Pancreas (tissue), 10 donors: ENCODE measurements around the gene TMCC1. TPM values are rescaled to one million over a fixed set of nuclear protein-coding genes. Genes with fewer than 3 reads are reported as not detected.

Experiments used
- ATAC-seq, 4 donors: fragments of 200-7000 bp; cut with Tn5 transposase; one replicate each; pipeline versions ENCODE4 v1.8.0 to v1.9.1; 2020; ENCODE audit warnings: mild to moderate bottlenecking in 4 of 4, moderate library complexity in 4 of 4
- DNase-seq, 6 donors: peaks; one replicate each; pipeline ENCODE4 v3.0.0-alpha.2; 2020
- FAIRE-seq: peaks from 2 replicates; lab custom pipeline; 2012; peaks lifted over from hg19 to GRCh38; lab: Jason Lieb, UNC
- H3K27ac ChIP-seq, 4 donors: fragments of 200-600 bp; sonication (generic); 1 replicate in 3 of 4; 2 replicates in 1 of 4; pipeline versions ENCODE4 v1.5.0 to v1.8.0; 2020
- H3K27me3 ChIP-seq, 4 donors: fragments of 200-600 bp; one replicate each; pipeline ENCODE4 v1.8.0; 2021
- H3K36me3 ChIP-seq, 3 donors: fragments of 200-600 bp; sonication (generic) in 1 of 3; one replicate each; pipeline versions ENCODE4 v1.5.0 to v1.8.0; 2020 to 2021
- H3K4me1 ChIP-seq, 3 donors: fragments of 200-600 bp; one replicate each; pipeline ENCODE4 v1.8.0; 2021
- H3K4me3 ChIP-seq, 4 donors: fragments of 200-600 bp; sonication (generic) in 2 of 4; one replicate each; pipeline versions ENCODE4 v1.5.0 to v1.8.0; 2020 to 2021
- H3K9me3 ChIP-seq, 4 donors: fragments of 200-600 bp; one replicate each; pipeline ENCODE4 v1.8.0; 2021
- WGBS, 2 donors: extraction: QIAGEN DNeasy Blood & Tissue Kit; methylation state at CpG; one replicate each; pipeline ENCODE4 v1.1.7; 2013; 5-methylcytosine and 5-hydroxymethylcytosine counted together
- intact Hi-C, 3 donors: fragments of 100-400 bp; cut with DNase I; formaldehyde crosslinking; loops; one replicate each; pipeline versions ENCODE4 v1.11.1 to v1.14.2; 2022
- polyA plus RNA-seq, 2 donors: library from polyadenylated mRNA; stranded (reverse); fragments of 200-250 nt; gene quantifications; one replicate each; pipeline ENCODE4 v1.2.3, GENCODE V29; 2013
- total RNA-seq, 6 donors: library from RNA; stranded (reverse); fragmentation: NEBNext Ultra II Directional in 4 of 6; extraction: Animal tissue kit (Norgen Biotek cat#: 25700) in 4 of 6; gene quantifications; one replicate each; pipeline versions ENCODE4 v1.2.1 to v1.2.4, GENCODE V29; 2021 to 2023
- TF ChIP-seq, protein P1 (sequence below), 4 donors: fragments of 200-600 bp; sonication (generic) in 3 of 4; IDR thresholded peaks; one replicate each; pipeline versions ENCODE4 v1.5.0 to v1.8.0; 2021; ENCODE audit warnings: antibody characterized with exemption in 4 of 4
- donor health status: healthy with polysubstance abuse.
- donor health status: DM: no; HTN: no; CAD: no; lungs with moderate emphysema.
- donor health status: DM: no; HTN: no; CAD: no.
- donor health status: control.
- donor health status: control.
- donor health status: Bipolar disorder and iron deficiency.
- donor health status: DM: yes; HTN: yes; CAD: no.
- donor health status: DM: no; HTN: no; CAD: no.
- donor health status: DM: no; HTN: no; CAD: no.
- donor health status: DM: yes; HTN: yes; CAD: no.

TMCC1 gene
- total and polyA plus RNA-seq, 8 donors = 5.6 to 27.5 (median 16.9) TPM

DNA sequence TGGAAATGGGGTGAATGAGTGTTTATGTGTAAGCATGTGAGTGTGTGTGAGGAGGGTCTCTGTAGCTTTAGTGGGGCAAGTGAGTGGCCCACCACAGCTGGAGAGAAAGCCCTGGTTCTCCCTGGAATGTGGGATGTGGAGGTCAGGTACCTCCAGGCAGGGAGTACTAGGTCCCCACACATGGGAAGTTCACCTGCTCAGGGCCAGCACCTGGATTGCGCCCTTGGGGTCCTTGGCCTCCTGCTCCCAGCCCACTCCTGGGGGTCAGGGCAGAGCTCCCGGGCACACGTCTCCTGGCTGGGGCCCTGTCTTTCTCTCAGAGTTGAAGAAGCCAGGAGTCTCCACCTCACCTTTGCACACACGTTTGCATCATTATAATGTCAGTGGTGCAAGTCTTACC, 40.0 kb upstream of the TMCC1 start:
- Histone ChIP-seq H3K36me3 (no peaks in the 10 kb centered on the region), H3K9me3 (no peaks in the 10 kb centered on the region), H3K4me3 (no peak overlapping the region), H3K4me1 (no peaks in the 10 kb centered on the region), H3K27me3 (no peaks in the 10 kb centered on the region), H3K27ac (no peak overlapping the region)
- intact Hi-C loops = loop anchor here in 2 of 3 donors (10.0 kb wide), 1 partner anchor 299 kb away; no protein-coding TSS in a partner anchor
- no peak for ATAC-seq
- TF ChIP-seq, protein P1, sequence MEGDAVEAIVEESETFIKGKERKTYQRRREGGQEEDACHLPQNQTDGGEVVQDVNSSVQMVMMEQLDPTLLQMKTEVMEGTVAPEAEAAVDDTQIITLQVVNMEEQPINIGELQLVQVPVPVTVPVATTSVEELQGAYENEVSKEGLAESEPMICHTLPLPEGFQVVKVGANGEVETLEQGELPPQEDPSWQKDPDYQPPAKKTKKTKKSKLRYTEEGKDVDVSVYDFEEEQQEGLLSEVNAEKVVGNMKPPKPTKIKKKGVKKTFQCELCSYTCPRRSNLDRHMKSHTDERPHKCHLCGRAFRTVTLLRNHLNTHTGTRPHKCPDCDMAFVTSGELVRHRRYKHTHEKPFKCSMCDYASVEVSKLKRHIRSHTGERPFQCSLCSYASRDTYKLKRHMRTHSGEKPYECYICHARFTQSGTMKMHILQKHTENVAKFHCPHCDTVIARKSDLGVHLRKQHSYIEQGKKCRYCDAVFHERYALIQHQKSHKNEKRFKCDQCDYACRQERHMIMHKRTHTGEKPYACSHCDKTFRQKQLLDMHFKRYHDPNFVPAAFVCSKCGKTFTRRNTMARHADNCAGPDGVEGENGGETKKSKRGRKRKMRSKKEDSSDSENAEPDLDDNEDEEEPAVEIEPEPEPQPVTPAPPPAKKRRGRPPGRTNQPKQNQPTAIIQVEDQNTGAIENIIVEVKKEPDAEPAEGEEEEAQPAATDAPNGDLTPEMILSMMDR (IDR thresholded peaks at IDR 0.05) = no peak
- DNase-seq = no peak
- no peak for FAIRE-seq
- WGBS, 2 donors = 68 to 82% methylated on average over 4 of the region's 4 CpGs

DNA sequence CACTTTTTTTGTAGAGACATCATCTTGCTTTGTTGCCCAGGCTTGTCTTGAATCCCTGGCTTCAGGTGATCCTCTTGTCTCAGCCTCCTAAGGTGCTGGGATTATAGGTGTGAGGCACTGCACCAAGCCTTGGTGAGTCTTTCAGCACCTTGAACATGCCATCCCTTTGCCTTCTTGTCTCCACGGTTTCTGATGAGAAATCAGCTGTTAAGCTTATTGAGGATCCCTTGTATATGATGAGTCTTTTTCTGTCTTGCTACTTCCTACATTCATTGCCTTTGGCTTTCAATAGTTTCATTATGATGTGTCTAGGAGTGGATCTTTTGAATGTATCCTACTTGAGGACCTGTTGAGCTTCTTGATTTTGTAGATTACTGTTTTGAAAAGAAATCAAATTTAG, 35.9 kb upstream of the TMCC1 start:
- intact Hi-C loops = loop anchor here in 1 of 3 donors (10.0 kb wide), 1 partner anchor 445 kb away; no protein-coding TSS in a partner anchor
- FAIRE-seq (no peak), DNase-seq (no peak), ATAC-seq (no peak)
- no peak overlapping the region for H3K4me3 ChIP-seq
- H3K27me3 ChIP-seq = no peaks in the 10 kb centered on the region
- H3K27ac ChIP-seq = no peak overlapping the region
- WGBS, 2 donors = 59 to 83% methylated on average over 1 of the region's 1 CpG
- TF ChIP-seq, protein P1 (IDR thresholded peaks at IDR 0.05) = no peak
- no peaks in the 10 kb centered on the region for H3K9me3 ChIP-seq
- H3K4me1 ChIP-seq = no peaks in the 10 kb centered on the region
- no peaks in the 10 kb centered on the region for H3K36me3 ChIP-seq

DNA sequence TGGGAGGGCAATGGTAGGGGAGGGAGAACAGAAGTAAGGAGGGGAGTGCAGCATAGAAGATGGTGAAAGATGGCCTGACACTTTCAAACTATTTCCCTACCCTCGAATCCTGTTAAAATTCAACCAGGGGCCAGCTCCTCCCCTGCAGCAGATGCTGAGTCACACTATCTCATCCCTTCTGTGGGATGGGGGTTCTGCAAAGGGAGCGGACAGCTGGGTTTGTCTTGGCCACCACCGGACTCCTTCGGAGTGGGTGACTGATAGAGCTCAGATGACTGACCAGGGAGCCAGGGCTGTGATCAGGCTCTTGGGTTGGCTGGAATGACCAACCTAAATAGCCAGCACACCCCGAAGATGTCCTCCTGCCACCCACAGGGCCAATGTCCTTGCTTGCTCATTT, 33.6 kb upstream of the TMCC1 start:
- no peaks in the 10 kb centered on the region for H3K4me1 ChIP-seq
- TF ChIP-seq, protein P1 (IDR thresholded peaks at IDR 0.05) = no peak
- no peak for DNase-seq
- no peaks in the 10 kb centered on the region for H3K9me3 ChIP-seq
- no peak for FAIRE-seq
- no peak overlapping the region for H3K27ac ChIP-seq
- H3K27me3 ChIP-seq = no peaks in the 10 kb centered on the region
- H3K4me3 ChIP-seq = no peak overlapping the region
- intact Hi-C loops = loop anchor here in 1 of 3 donors (10.0 kb wide), 1 partner anchor 442 kb away; no protein-coding TSS in a partner anchor
- no peak for ATAC-seq
- no peaks in the 10 kb centered on the region for H3K36me3 ChIP-seq
- 19 to 34% methylated on average over 5 of the region's 5 CpGs for WGBS, 2 donors

DNA sequence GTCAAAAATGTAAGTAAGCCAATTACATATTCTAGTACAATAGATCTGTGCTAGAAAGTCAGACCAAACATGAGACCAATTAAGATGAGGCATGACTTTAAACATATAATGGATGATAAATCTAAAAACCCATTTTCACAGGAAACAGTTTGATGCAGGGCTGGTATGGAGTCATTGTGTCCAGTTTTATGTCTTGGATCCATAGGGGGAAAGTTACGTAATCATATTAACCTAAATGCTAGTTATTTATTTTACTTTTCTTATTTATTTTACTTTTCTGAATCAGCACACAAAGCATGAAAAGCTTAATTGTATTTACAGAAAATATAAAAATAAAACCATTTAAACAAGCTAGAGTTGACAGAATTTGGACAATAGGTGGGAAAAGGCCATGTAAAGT, 26.3 kb upstream of the TMCC1 start:
- 71 to 95% methylated on average over 1 of the region's 1 CpG for WGBS, 2 donors
- intact Hi-C loops = loop anchor here in 1 of 3 donors (10.0 kb wide), 1 partner anchor 435 kb away; no protein-coding TSS in a partner anchor
- FAIRE-seq = no peak
- no peaks in the 10 kb centered on the region for H3K27me3 ChIP-seq
- H3K9me3 ChIP-seq = no peaks in the 10 kb centered on the region
- no peak overlapping the region for H3K27ac ChIP-seq
- ATAC-seq = no peak
- DNase-seq = no peak
- H3K36me3 ChIP-seq = no peaks in the 10 kb centered on the region
- TF ChIP-seq, protein P1 (IDR thresholded peaks at IDR 0.05) = no peak
- no peak overlapping the region for H3K4me3 ChIP-seq
- no peaks in the 10 kb centered on the region for H3K4me1 ChIP-seq

DNA sequence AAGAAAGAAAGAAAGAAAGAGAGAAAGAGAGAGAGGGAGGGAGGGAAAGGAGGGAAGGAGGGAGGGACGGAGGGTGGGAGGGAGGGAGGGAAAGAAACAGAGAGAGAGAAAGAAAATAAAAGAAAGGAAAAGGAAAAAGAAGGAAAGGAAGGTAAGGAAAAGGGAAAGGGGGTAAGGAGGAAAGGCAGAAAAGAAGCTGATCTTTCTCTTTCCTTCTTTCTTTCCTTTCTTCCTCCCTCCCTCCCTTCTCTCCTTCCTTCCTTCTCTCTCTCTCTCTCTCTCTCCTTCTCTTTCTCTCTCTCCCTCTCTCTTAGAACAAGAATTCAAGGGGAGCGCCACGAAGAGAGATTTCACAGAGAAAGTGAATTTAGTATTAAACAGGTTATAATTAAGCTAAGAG, 25.8 kb upstream of the TMCC1 start:
- no peaks in the 10 kb centered on the region for H3K36me3 ChIP-seq
- H3K27me3 ChIP-seq = no peaks in the 10 kb centered on the region
- no peak for ATAC-seq
- no peak for FAIRE-seq
- intact Hi-C loops = no loop called here
- TF ChIP-seq, protein P1 (IDR thresholded peaks at IDR 0.05) = no peak
- no peaks in the 10 kb centered on the region for H3K4me1 ChIP-seq
- no peak overlapping the region for H3K27ac ChIP-seq
- no peaks in the 10 kb centered on the region for H3K9me3 ChIP-seq
- no peak overlapping the region for H3K4me3 ChIP-seq
- DNase-seq = no peak
- WGBS, 2 donors = 83 to 85% methylated on average over 3 of the region's 3 CpGs
